Liver (tissue), 9 donors: Measurements from ENCODE around the gene EML4. TPM values are rescaled to one million over a fixed set of nuclear protein-coding genes. Genes with fewer than 3 reads are reported as not detected.

ENCODE experiments used
- DNase-seq: peaks from one replicate; pipeline ENCODE4 v3.0.0-alpha.2; 2017; ENCODE audit warnings: low spot score
- H3K27ac ChIP-seq, 2 donors: one replicate each; pipeline ENCODE4 v1.7.0; 2013; ENCODE audit warnings: inconsistent platforms in 2 of 2, low read length in 2 of 2, control low read depth in 1 of 2, low read depth in 1 of 2, mild to moderate bottlenecking in 1 of 2
- H3K27me3 ChIP-seq, 4 donors: one replicate each; pipeline versions ENCODE4 v1.6.1 to v1.7.0; 2013; ENCODE audit warnings: low read length in 3 of 4, inconsistent platforms in 1 of 4, mild to moderate bottlenecking in 1 of 4, moderate library complexity in 1 of 4; ENCODE audit not compliant: control insufficient read depth in 4 of 4, insufficient read depth in 4 of 4
- H3K36me3 ChIP-seq, 4 donors: one replicate each; pipeline versions ENCODE4 v1.6.1 to v1.7.0; 2013; ENCODE audit warnings: low read length in 3 of 4, mild to moderate bottlenecking in 3 of 4, low read depth in 1 of 4, moderate library complexity in 1 of 4; ENCODE audit not compliant: control insufficient read depth in 4 of 4, insufficient read depth in 3 of 4
- H3K4me1 ChIP-seq, 4 donors: one replicate each; pipeline versions ENCODE4 v1.6.1 to v1.7.0; 2013; ENCODE audit warnings: low read length in 3 of 4, mild to moderate bottlenecking in 3 of 4, moderate library complexity in 1 of 4; ENCODE audit not compliant: control insufficient read depth in 4 of 4, insufficient read depth in 4 of 4
- H3K4me3 ChIP-seq, 3 donors: one replicate each; pipeline versions ENCODE4 v1.6.1 to v1.7.0; 2013; ENCODE audit warnings: low read length in 3 of 3, control low read depth in 1 of 3, low read depth in 1 of 3, mild to moderate bottlenecking in 1 of 3
- H3K9ac ChIP-seq, 2 donors: one replicate each; pipeline ENCODE4 v1.7.0; 2013; ENCODE audit warnings: low read length in 2 of 2, mild to moderate bottlenecking in 2 of 2, moderate library complexity in 2 of 2, control low read depth in 1 of 2, low read depth in 1 of 2
- H3K9me3 ChIP-seq, 4 donors: one replicate each; pipeline versions ENCODE4 v1.6.1 to v1.7.0; 2013; ENCODE audit warnings: low read length in 3 of 4; ENCODE audit not compliant: control insufficient read depth in 4 of 4
- EGR1 ChIP-seq, 2 donors: IDR thresholded peaks; 2 replicates each; pipeline ENCODE4 v1.6.1; 2016 to 2018; ENCODE audit warnings: antibody characterized with exemption in 2 of 2, low read depth in 2 of 2
- FOXA1 ChIP-seq: IDR thresholded peaks from 2 replicates; pipeline ENCODE4 v1.6.1; 2016; ENCODE audit warnings: antibody characterized with exemption
- FOXA2 ChIP-seq: IDR thresholded peaks from 2 replicates; pipeline ENCODE4 v1.6.1; 2016; ENCODE audit warnings: antibody characterized with exemption
- GABPA ChIP-seq, 2 donors: IDR thresholded peaks in 1 of 2; conservative IDR thresholded peaks in 1 of 2; 2 replicates each; pipeline ENCODE4 v1.6.1; 2016; ENCODE audit warnings: antibody characterized with exemption in 2 of 2, mild to moderate bottlenecking in 1 of 2, moderate library complexity in 1 of 2
- HNF4A ChIP-seq, 2 donors: conservative IDR thresholded peaks; 2 replicates each; pipeline ENCODE4 v1.6.1; 2016; ENCODE audit warnings: antibody characterized with exemption in 2 of 2, mild to moderate bottlenecking in 2 of 2
- HNF4G ChIP-seq: IDR thresholded peaks from 2 replicates; pipeline ENCODE4 v1.6.1; 2016; ENCODE audit warnings: antibody characterized with exemption
- JUND ChIP-seq, 2 donors: IDR thresholded peaks; 2 replicates each; pipeline ENCODE4 v1.6.1; 2016; ENCODE audit warnings: antibody characterized with exemption in 2 of 2
- RXRA ChIP-seq, 2 donors: IDR thresholded peaks; 2 replicates each; pipeline ENCODE4 v1.6.1; 2017 to 2018; ENCODE audit warnings: antibody characterized with exemption in 2 of 2, mild to moderate bottlenecking in 1 of 2
- SP1 ChIP-seq: IDR thresholded peaks from 2 replicates; pipeline ENCODE4 v1.6.1; 2018; ENCODE audit warnings: antibody characterized with exemption, mild to moderate bottlenecking
- TAF1 ChIP-seq: conservative IDR thresholded peaks from 2 replicates; pipeline ENCODE4 v1.6.1; 2016; ENCODE audit warnings: antibody characterized with exemption, mild to moderate bottlenecking
- WGBS: extraction: QIAGEN DNeasy Blood & Tissue Kit; methylation state at CpG from one replicate; pipeline ENCODE4 v1.1.7; 2013; 5-methylcytosine and 5-hydroxymethylcytosine counted together
- polyA plus RNA-seq, 2 donors: library from polyadenylated mRNA; stranded (reverse) in 1 of 2; unstranded in 1 of 2; fragments of 200-250 nt in 1 of 2; fragments of >200 nt in 1 of 2; fragmentation: Nextera tagmentation in 1 of 2; extraction: Ambion mirVana in 1 of 2; gene quantifications; one replicate each; pipeline versions ENCODE4 v1.2.1 to v1.2.3, GENCODE V29; 2013 to 2015
- total RNA-seq, 2 donors: library from RNA; depleted of rRNA; stranded (reverse); fragments of >200 nt; gene quantifications; one replicate each; pipeline ENCODE4 v1.2.3, GENCODE V29; 2014
- TF ChIP-seq, protein P1 (sequence below): IDR thresholded peaks from 2 replicates; pipeline ENCODE4 v1.6.1; 2016; ENCODE audit warnings: antibody characterized with exemption, mild to moderate bottlenecking
- TF ChIP-seq, protein P2 (sequence below): fragments of 150-350 bp; IDR thresholded peaks from 2 replicates; pipeline ENCODE4 v1.5.1; 2017; ENCODE audit warnings: improper control_type of control experiment, low read depth, low read length; ENCODE audit not compliant: missing input control
- TF ChIP-seq, protein P3 (sequence below): IDR thresholded peaks from 2 replicates; pipeline ENCODE4 v1.6.1; 2016; ENCODE audit warnings: antibody characterized with exemption
- TF ChIP-seq, protein P4 (sequence below): IDR thresholded peaks from 2 replicates; pipeline ENCODE4 v1.6.1; 2016; ENCODE audit warnings: antibody characterized with exemption
- donor health status: healthy.
- donor health status: healthy.
- donor health status: healthy.
- donor health status: healthy.
- donor health status: healthy.

The EML4 gene
- total and polyA plus RNA-seq, 4 donors = 12.8 to 49.6 (median 34.8) TPM

GRCh38 chr2:42156721-42157120 is 12.4 kb upstream of the EML4 start:
- Histone ChIP-seq H3K9me3 (no peaks in the 10 kb centered on the region), H3K4me1 (no peaks in the 10 kb centered on the region), H3K27ac (no peak overlapping the region), H3K4me3 (no peak overlapping the region), H3K27me3 (no peaks in the 10 kb centered on the region), H3K36me3 (no peaks in the 10 kb centered on the region), H3K9ac (no peak overlapping the region)
- 94% methylated on average over 4 of the region's 4 CpGs for WGBS
- DNase-seq = no peak
- TF ChIP-seq SP1 (no peak), GABPA (IDR thresholded peaks at IDR 0.05 in 1 of 2, conservative IDR thresholded peaks at IDR 0.05 in 1 of 2) (no peak), HNF4A (conservative IDR thresholded peaks at IDR 0.05) (no peak), TAF1 (no peak), HNF4G (no peak), RXRA (IDR thresholded peaks at IDR 0.05) (no peak), FOXA2 (no peak)
- TF ChIP-seq, protein P1, sequence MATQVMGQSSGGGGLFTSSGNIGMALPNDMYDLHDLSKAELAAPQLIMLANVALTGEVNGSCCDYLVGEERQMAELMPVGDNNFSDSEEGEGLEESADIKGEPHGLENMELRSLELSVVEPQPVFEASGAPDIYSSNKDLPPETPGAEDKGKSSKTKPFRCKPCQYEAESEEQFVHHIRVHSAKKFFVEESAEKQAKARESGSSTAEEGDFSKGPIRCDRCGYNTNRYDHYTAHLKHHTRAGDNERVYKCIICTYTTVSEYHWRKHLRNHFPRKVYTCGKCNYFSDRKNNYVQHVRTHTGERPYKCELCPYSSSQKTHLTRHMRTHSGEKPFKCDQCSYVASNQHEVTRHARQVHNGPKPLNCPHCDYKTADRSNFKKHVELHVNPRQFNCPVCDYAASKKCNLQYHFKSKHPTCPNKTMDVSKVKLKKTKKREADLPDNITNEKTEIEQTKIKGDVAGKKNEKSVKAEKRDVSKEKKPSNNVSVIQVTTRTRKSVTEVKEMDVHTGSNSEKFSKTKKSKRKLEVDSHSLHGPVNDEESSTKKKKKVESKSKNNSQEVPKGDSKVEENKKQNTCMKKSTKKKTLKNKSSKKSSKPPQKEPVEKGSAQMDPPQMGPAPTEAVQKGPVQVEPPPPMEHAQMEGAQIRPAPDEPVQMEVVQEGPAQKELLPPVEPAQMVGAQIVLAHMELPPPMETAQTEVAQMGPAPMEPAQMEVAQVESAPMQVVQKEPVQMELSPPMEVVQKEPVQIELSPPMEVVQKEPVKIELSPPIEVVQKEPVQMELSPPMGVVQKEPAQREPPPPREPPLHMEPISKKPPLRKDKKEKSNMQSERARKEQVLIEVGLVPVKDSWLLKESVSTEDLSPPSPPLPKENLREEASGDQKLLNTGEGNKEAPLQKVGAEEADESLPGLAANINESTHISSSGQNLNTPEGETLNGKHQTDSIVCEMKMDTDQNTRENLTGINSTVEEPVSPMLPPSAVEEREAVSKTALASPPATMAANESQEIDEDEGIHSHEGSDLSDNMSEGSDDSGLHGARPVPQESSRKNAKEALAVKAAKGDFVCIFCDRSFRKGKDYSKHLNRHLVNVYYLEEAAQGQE = no peak
- TF ChIP-seq, protein P2, sequence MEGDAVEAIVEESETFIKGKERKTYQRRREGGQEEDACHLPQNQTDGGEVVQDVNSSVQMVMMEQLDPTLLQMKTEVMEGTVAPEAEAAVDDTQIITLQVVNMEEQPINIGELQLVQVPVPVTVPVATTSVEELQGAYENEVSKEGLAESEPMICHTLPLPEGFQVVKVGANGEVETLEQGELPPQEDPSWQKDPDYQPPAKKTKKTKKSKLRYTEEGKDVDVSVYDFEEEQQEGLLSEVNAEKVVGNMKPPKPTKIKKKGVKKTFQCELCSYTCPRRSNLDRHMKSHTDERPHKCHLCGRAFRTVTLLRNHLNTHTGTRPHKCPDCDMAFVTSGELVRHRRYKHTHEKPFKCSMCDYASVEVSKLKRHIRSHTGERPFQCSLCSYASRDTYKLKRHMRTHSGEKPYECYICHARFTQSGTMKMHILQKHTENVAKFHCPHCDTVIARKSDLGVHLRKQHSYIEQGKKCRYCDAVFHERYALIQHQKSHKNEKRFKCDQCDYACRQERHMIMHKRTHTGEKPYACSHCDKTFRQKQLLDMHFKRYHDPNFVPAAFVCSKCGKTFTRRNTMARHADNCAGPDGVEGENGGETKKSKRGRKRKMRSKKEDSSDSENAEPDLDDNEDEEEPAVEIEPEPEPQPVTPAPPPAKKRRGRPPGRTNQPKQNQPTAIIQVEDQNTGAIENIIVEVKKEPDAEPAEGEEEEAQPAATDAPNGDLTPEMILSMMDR = no peak
- TF ChIP-seq, protein P3, sequence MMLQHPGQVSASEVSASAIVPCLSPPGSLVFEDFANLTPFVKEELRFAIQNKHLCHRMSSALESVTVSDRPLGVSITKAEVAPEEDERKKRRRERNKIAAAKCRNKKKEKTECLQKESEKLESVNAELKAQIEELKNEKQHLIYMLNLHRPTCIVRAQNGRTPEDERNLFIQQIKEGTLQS = no peak
- TF ChIP-seq, protein P4, sequence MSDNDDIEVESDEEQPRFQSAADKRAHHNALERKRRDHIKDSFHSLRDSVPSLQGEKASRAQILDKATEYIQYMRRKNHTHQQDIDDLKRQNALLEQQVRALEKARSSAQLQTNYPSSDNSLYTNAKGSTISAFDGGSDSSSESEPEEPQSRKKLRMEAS = no peak

- Histone ChIP-seq H3K27me3 (no peaks in the 10 kb centered on the region), H3K4me1 (no peaks in the 10 kb centered on the region), H3K4me3 (no peak overlapping the region), H3K9ac (no peak overlapping the region), H3K9me3 (no peaks in the 10 kb centered on the region), H3K36me3 (no peaks in the 10 kb centered on the region), H3K27ac (no peak overlapping the region)
- TF ChIP-seq, protein P2 = no peak
- TF ChIP-seq, protein P1 = no peak
- TF ChIP-seq FOXA1 = no peak
- TF ChIP-seq EGR1 (IDR thresholded peaks at IDR 0.05; ENCODE audit: low read depth in 2 of 2) = no peak
- no peak for TF ChIP-seq JUND (IDR thresholded peaks at IDR 0.05)
- TF ChIP-seq RXRA (IDR thresholded peaks at IDR 0.05) = no peak
- no peak for TF ChIP-seq HNF4A (conservative IDR thresholded peaks at IDR 0.05)
- no peak for DNase-seq
Observed at GRCh38 chr2:42161444-42161843, 7.7 kb upstream of the EML4 start.
